ENCODE data around the gene SCLY.

SCLY gene

DNA sequence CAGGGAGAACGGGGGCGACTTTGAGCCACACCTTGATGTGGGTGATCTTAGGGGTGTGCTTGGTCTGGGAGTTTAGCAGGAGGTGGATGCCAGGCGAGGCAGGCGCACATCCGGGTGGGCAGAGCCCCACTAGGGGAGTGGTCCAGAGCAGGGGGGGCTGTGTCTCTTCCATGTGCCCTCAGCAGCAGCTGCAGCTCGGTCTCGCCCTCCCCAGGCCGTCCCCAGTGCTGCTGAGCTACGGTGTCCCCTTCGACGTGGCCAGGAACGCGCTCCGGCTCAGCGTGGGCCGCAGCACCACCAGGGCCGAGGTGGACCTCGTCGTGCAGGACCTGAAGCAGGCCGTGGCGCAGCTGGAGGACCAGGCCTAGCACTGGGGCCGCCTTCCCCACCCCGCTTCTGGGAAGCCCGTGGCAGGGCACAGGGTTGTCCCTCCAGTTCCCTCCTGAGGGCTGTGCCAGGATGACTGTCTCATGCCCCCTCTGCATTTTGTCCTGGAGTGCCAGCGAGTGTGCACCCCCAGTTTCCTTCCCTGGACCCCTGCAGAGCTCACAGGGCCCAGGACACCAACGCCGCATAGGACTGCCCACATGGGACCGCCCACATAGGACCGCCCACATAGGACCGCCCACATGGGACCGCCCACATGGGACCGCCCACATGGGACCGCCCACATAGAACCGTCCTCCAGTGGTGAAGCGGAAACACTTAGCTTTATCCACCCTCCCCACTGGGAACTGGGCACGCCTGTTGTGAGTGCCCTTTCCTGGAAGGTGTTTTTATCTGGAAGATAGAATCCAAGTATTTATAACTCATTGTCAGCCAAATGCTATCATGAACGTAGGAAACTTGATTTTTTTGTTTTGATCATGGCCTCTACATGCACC, 37.4 kb downstream of the SCLY start:
- DNase-seq (ENCODE audit: low read depth), result no peak

DNA sequence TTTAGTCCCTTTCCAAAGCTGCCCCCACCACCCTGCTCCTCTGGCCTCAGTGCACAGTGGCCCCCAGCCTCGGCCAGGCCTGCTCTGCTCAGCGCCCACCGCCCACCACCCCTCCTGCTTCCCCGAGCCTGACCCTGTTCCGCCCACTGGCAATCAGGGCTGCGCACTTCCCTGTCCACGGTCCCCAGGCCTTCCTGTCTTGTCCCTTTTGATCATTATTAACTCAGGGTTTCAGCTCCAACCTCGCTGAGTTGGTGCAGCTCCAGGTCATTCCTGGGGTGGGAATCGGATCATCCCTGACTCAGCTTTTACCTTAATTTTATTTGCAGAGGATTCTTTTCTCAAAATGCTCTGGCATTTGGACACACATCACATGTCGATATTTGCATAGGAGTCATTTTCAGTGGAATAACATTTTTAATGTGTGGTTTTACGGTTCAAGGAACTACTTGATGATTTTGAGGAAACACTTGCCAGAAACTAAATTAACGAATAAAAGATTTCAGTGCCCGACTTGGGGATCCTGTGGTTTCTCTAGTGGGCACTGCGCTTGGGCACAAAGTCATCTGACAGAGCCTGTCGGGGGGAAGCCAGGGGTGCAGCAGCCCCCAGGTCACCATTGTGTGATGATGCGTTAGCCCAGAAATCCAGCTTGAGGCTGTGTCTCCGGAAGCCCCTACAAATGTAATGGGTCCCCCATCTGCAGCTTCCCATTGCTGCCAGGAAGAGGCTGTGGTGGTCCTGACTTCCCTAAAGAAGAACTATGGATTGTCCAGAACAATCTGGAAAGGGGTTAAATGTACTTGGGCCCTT, 38.3 kb downstream of the SCLY start:
- no peak for DNase-seq (ENCODE audit: low read depth)

GRCh38 chr2:238099714-238100048, 38.9 kb downstream of the SCLY start:
- no peak for DNase-seq (ENCODE audit: low read depth)

GRCh38 chr2:238100049-238100820, 39.4 kb downstream of the SCLY start, which contains the start of gene ESPNL:
ESPNL (plus strand) TSS chr2:238100340; CDS start chr2:238100420, 80 bp downstream.
- DNase-seq (ENCODE audit: low read depth), result no peak

DNA sequence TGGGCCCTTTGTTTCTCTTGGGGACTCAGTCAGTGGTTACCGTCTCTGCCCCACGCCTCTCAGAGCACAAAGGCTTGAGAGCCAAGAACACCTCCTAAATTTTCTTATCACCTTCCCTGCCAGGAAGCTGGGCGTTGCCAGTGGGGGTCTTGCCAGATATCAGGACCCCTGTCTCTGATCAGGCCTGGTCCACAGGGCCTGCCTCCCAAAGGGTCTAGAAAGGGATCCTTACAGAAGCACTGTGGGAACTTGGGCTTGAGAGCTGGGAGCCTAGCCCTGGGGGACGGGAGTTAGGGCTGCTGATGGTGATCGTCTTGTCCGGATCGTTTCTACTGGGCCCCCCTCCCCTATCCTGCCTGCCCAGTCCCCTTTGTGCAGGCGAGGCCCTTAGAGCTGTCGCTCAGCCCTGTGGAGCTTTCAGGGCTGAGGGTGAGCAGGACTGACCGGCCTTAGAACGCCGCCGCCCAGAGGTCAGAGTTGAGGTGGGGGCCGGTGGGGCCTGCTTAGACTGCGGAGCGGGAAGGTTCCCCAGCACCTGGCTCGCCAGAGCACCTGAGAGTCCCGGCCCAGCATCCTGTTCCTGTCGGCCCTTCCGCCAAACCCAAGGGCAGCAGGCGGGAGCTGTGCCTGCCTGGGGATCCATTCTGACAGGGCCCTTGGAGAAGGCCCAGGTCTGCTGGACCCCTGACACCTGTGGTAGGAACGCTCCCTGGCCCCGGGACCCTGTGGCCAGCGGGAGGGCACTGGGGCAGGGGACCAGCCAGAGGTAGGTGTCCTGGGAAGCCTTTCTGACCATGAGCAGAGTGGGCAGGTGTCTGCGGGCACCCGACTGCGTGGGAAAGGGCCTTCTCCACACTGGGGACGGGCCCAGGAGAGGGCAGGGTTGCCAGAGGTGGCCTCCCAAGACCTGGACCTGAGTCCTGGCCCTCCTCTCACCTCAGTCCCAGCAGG, 40.3 kb downstream of the SCLY start:
- no peak for DNase-seq (ENCODE audit: low read depth)

- no peak for DNase-seq (ENCODE audit: low read depth)
Measured at GRCh38 chr2:238101891-238102841, 41.4 kb downstream of the SCLY start.

- no peak for DNase-seq (ENCODE audit: low read depth)
Measured at GRCh38 chr2:238102865-238103264, 42.1 kb downstream of the SCLY start.

DNA sequence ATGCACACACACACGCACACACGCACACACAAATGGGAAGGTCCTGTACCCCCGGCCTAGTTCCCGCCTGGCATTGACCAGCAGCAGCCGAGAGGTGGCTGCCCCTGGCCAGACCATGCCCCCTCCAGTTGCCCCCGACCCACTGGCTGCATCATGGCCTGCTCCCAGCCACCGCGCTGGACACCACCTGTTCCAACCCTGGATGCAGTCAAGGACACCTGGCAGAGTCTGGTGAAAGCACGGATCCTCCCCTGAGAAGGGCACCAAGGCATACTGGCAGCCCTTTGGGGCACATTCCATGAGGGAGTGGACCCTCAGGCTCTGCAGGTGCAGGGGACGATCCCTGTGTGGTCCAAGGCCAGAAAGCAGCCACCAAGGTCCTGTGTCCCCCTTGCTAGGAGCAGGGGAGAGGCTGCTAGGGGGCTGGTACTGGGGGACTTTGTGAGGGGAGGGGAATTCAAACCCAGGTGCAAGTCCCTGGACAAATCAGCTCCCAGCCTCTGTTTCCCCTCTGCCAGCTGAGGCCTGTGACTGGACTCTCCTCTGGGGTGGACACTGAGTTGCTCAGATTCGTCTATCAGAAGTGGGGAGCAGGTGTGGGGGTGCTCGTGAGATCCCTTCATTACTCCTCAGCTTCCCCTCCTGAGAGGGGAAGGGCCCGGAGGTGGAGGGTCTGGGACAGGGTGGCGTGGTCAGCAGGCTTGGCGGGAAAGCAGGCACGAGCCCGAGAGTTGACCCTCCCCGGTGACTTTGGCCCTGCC, 42.8 kb downstream of the SCLY start:
- DNase-seq (ENCODE audit: low read depth), result no peak

DNA sequence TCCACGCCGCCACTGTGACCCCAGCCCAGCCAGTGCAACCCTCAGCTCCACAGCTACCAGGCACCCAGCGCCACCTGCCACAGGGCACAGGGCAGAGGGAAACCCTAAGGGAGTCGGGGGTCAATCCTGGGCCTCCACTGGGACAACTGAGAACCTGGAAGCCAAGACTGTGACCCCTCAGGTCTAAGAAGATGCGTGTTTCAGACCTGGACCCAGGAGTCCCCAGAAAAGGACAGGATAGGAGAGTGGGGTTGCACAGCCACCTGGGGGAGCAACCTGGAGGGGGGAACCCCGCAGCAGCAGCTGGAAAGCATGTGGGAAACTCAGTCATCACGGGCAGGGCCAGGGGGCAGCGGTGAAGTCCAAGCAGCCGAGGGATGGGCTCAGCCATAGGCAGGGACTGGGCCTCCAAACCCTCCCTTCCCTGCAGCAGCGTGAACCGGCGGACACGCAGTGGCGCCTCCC, 43.5 kb downstream of the SCLY start:
- no peak for DNase-seq (ENCODE audit: low read depth)

DNA sequence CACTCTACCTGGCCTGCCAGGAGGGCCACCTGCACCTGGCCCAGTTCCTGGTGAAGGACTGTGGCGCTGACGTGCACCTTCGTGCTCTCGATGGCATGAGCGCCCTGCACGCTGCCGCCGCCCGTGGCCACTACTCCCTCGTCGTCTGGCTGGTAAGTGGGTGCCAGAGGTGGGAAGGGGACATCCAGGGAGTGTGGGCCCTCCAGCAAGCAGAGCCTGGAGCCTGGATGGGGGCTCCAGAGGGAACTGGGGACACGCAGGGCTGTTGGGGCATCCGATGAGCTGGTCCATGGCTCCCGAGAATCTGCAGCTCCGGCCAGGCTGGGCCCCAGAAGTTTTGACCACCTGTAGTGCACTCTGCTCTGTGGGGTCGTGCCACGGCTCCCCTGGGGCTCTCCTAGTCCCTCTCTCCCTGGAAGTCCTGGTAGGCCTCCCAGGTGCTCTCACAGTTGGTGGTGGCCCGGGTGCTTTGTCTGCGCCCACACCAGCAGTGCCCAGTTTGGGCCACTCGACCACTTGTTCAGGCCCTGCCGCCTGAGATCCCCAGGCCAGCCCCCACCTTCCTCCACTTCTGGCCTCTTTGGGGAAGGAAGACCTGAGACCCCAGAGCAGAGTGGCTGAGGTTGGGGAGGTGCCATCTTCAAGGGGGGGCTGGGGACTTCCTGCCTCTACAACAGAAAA, 44.0 kb downstream of the SCLY start:
- DNase-seq (ENCODE audit: low read depth), result no peak

DNA sequence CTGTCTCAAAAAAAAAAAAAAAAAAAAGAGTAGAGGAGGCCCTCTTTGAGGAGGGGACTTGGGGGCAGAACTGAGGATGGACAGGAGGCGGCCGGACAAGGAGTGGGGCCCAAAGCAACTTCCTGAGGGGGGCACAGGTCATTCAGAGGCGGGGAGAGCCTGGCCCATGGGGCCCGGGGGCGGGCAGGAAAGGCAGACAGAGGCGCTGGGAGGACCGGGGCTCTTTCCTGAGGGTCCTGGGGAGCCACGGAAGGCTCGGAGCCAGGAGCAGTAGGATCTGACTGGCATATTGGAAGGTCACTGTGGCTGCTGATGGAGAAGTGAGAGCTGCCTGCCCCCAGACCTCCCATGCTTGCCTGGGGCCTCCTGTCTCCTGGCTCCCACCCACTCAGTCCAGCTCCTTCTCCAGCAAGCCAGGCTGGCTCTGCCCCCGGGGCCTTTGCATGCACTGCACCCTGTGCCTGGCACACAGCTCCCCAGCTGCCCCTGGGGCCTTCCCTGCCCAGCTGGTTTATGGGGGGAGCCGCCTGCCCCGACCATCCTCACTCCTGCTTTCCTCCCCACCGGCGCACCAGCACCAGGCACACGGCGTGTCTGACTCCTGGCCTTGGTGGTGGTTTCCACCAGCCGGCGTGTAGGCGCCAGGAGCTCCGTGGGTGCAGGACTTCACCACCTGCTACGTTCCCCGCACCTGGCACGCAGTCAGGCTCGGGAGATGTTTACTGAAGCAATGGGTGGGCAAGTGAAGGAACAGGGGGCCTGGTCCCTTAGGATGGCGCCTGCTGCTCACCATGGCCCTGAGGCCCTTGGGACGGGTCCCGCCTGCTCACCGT, 44.9 kb downstream of the SCLY start:
- no peak for DNase-seq (ENCODE audit: low read depth)

- no peak for DNase-seq (ENCODE audit: low read depth)
Measured at GRCh38 chr2:238106339-238106697, 45.5 kb downstream of the SCLY start.

- DNase-seq (ENCODE audit: low read depth), result no peak
Measured at GRCh38 chr2:238106698-238107524, 46.1 kb downstream of the SCLY start.

DNA sequence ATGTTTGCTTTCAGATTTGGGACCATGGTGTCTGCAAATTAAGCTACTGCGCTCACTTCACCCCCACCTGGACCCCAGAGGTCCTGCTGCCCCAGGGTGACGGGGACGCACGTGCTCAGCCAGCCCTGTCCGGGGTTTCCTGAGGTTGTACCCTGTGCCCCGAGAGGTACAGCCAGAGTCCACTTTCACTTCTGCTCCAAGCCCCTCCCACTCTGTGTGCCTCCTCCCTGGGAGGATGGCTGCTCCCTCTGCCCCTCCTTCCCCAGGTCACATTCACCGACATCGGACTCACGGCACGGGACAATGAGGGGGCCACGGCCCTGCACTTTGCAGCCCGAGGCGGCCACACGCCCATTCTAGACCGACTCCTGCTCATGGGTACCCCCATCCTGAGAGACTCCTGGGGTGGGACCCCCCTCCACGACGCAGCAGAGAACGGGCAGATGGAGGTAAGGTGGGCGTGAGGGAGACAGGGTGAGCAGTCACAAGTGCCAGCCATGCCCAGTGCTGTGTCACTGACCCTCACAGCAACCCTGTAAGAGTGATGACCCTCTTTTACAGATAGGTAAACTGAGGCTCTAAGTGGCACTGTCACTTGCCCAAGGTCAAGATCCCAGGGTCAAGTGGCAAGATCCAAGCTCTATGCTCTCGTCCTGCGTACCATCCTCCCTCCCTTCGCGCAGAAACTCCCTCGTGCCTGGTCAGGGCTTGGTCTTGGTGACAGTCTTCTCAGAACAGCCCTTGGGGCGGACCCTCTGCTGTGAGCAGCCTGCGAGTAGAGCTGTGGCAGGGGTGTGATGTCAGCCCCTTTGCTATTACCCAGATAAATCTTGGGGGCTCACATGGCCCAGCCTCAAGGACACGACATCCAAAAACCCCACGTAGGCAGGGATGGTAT, 47.0 kb downstream of the SCLY start:
- DNase-seq (ENCODE audit: low read depth), result no peak

GRCh38 chr2:238108423-238109183, 47.8 kb downstream of the SCLY start:
- no peak for DNase-seq (ENCODE audit: low read depth)

All from GM04504 (cell line).